GM19193 (cell line): ENCODE measurements around the gene GNB1L.

ENCODE experiments used
- POLR2A ChIP-seq: IDR thresholded peaks from 4 replicates; pipeline ENCODE4 v1.6.1; 2011; ENCODE audit not compliant: insufficient read depth, insufficient read length; ENCODE audit errors: extremely low read depth

GNB1L gene

GRCh38 chr22:19840059-19840458, 14.6 kb downstream of the GNB1L start:
- no peak for TF ChIP-seq POLR2A

- TF ChIP-seq POLR2A: no peak
Observed at GRCh38 chr22:19837915-19838314, 16.8 kb downstream of the GNB1L start.

- TF ChIP-seq POLR2A: no peak
Observed at GRCh38 chr22:19836512-19836911, 18.2 kb downstream of the GNB1L start.

- no peak for TF ChIP-seq POLR2A
Observed at GRCh38 chr22:19834599-19834998, 20.1 kb downstream of the GNB1L start.

- no peak for TF ChIP-seq POLR2A
Observed at GRCh38 chr22:19832476-19833108, 22.1 kb downstream of the GNB1L start.

GRCh38 chr22:19831016-19831415, 23.7 kb downstream of the GNB1L start:
- TF ChIP-seq POLR2A: no peak

- no peak for TF ChIP-seq POLR2A
Observed at GRCh38 chr22:19828035-19828401, 26.7 kb downstream of the GNB1L start.

GRCh38 chr22:19827341-19828034, 27.2 kb downstream of the GNB1L start:
- TF ChIP-seq POLR2A: no peak

GRCh38 chr22:19826619-19826950, 28.1 kb downstream of the GNB1L start:
- no peak for TF ChIP-seq POLR2A

GRCh38 chr22:19825904-19826618, 28.6 kb downstream of the GNB1L start:
- TF ChIP-seq POLR2A: no peak

GRCh38 chr22:19824926-19825339, 29.7 kb downstream of the GNB1L start:
- TF ChIP-seq POLR2A: no peak

- TF ChIP-seq POLR2A: no peak
Observed at GRCh38 chr22:19824212-19824925, 30.3 kb downstream of the GNB1L start.

GRCh38 chr22:19823902-19824211, 30.8 kb downstream of the GNB1L start:
- TF ChIP-seq POLR2A: no peak

GRCh38 chr22:19823191-19823901, 31.3 kb downstream of the GNB1L start:
- no peak for TF ChIP-seq POLR2A
